HG02885 (cell line): ENCODE data around the gene ARL5B.

Experiments used
- ATAC-seq: cut with Tn5 transposase; IDR thresholded peaks from one replicate; pipeline ENCODE4 v1.9.1; 2021; ENCODE audit warnings: mild to moderate bottlenecking; ENCODE audit not compliant: unreplicated experiment, poor library complexity

The ARL5B gene

GRCh38 chr10:18690541-18690940, 31.3 kb downstream of the ARL5B start:
- no peak for ATAC-seq

GRCh38 chr10:18699849-18700840, 40.9 kb downstream of the ARL5B start:
- no peak for ATAC-seq

GRCh38 chr10:18703521-18703920, 44.3 kb downstream of the ARL5B start:
- ATAC-seq = no peak

- ATAC-seq = no peak
These were observed 51.0 kb downstream of the ARL5B start for GRCh38 chr10:18710201-18710653.

- no peak for ATAC-seq
These were observed 53.8 kb downstream of the ARL5B start for GRCh38 chr10:18713077-18713476.

- ATAC-seq = no peak
These were observed 59.8 kb downstream of the ARL5B start for GRCh38 chr10:18718991-18719390.

- no peak for ATAC-seq
These were observed 60.6 kb downstream of the ARL5B start for GRCh38 chr10:18719811-18720210.

GRCh38 chr10:18721067-18721466, 61.8 kb downstream of the ARL5B start:
- ATAC-seq = no peak

- ATAC-seq = no peak
These were observed 64.6 kb downstream of the ARL5B start for GRCh38 chr10:18723801-18724200.
